Measurements from ENCODE around the gene KIF15.

Gene KIF15

GRCh38 chr3:44885618-44886017 is 124.0 kb downstream of the KIF15 start:
- DNase-seq = no peak

- DNase-seq = no peak
These were observed 125.0 kb downstream of the KIF15 start for GRCh38 chr3:44886561-44886960.

GRCh38 chr3:44887101-44887500 is 125.5 kb downstream of the KIF15 start:
- no peak for DNase-seq

- DNase-seq = no peak
These were observed 128.7 kb downstream of the KIF15 start for GRCh38 chr3:44890258-44890657.

GRCh38 chr3:44890852-44891251 is 129.3 kb downstream of the KIF15 start:
- no peak for DNase-seq

- no peak for DNase-seq
These were observed 131.1 kb downstream of the KIF15 start for GRCh38 chr3:44892689-44893088.

GRCh38 chr3:44893097-44893496 is 131.5 kb downstream of the KIF15 start:
- DNase-seq = no peak

- DNase-seq = no peak
These were observed 132.9 kb downstream of the KIF15 start for GRCh38 chr3:44894485-44894884.

GRCh38 chr3:44896440-44896839 is 134.8 kb downstream of the KIF15 start:
- DNase-seq = no peak

- DNase-seq = no peak
These were observed 138.2 kb downstream of the KIF15 start for GRCh38 chr3:44899683-44900367.

- no peak for DNase-seq
These were observed 141.0 kb downstream of the KIF15 start for GRCh38 chr3:44902628-44903027.
